Measurements from ENCODE around the gene ATP11B.

- TF ChIP-seq CTCF (IDR thresholded peaks at IDR 0.05) (no peak), POLR2A (IDR thresholded peaks at IDR 0.05) (peak in 1 of 2 donors; percentile 89)
Measured at GRCh38 chr3:182792901-182793662, at the start of gene ATP11B.

Measured in thyroid gland (tissue), 4 donors.